SW 1271 (cell line): Measurements from ENCODE around the gene NREP.

ENCODE experiments used
- DNase-seq, 2 experiments: peaks; one replicate each; lab custom pipeline; 2025; lab: John Stamatoyannopoulos, UW

The NREP gene

DNA sequence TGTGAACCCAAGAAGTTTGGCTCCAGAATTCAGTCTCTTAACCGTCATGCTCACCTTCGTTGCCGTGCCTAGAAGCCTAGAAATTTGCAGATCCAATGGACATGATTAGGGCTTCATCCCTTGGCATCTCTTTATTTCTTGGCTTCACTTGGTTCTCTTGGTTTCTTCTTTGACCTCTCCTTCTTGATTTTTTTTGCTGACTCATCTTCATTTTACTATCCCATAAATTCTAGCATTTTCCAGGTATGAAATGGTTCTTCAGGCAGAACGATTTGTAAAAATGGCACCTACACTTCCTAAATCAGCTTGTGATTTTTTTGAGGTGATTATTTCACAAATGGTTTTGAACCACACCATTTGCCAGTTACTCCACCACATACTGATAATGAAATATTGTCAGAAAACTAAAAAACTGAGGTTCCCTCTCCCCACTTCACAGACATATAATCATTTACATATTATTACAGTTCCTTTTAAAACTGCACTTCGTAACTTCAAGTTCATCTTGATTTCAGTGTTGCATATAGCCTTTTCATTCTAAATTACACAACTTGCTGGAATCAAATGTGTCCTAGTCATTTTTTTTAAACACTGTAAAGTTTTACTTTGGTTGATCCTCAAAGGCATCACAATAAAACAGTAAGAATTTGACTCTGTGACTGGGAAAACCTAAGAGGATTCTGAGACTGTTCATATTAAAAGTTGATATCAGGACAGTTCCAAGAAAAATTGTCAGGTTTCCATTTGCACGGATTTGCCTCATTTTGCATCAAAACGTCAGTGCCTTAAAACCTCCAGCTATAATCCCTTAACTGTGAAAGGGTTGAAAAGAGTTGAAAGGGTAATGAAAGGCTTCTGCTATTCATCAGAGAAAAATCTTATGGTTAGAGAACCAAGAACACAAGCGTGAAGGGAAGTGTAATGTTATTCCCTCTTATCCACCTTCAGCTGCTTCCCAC lies 8.9 kb upstream of the NREP start:
- no peak for DNase-seq

DNA sequence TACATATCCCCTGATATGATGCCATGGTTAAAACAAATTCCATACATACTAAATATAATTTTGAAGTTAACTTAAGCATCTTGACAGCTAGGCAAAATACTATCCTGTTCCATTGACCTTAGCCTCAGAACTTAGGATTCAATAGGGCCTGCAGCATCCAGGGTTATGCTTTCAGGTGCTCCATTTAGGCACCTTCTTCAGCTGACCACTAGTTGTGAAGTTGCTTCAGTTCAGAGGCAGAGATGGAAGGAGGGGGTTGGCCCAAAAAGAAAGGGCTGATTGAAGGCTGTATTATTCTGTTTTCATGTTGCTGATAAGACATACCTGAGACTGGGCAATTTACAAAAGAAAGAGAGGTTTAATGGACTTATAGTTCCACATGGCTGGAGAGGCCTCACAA lies 7.0 kb upstream of the NREP start:
- DNase-seq: no peak

GRCh38 chr5:111762895-111763294 lies 5.9 kb upstream of the NREP start:
- DNase-seq: no peak

DNA sequence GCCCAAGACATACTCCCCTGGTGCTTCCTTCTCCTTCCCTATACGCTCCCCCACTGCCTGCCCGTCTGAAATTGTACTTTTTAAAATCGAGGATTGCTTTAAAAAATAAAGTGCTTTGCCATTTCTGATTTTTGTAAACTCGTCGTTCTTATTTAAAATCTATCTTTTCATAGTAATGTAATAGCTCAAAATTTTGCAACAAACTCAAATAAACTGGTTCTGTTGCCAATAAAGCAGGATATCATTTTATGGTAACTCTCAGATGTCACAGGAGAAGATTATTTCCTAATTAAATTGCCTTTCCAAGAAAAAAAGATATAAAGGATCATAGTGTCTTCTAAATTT lies 1.3 kb upstream of the NREP start:
- no peak for DNase-seq

DNA sequence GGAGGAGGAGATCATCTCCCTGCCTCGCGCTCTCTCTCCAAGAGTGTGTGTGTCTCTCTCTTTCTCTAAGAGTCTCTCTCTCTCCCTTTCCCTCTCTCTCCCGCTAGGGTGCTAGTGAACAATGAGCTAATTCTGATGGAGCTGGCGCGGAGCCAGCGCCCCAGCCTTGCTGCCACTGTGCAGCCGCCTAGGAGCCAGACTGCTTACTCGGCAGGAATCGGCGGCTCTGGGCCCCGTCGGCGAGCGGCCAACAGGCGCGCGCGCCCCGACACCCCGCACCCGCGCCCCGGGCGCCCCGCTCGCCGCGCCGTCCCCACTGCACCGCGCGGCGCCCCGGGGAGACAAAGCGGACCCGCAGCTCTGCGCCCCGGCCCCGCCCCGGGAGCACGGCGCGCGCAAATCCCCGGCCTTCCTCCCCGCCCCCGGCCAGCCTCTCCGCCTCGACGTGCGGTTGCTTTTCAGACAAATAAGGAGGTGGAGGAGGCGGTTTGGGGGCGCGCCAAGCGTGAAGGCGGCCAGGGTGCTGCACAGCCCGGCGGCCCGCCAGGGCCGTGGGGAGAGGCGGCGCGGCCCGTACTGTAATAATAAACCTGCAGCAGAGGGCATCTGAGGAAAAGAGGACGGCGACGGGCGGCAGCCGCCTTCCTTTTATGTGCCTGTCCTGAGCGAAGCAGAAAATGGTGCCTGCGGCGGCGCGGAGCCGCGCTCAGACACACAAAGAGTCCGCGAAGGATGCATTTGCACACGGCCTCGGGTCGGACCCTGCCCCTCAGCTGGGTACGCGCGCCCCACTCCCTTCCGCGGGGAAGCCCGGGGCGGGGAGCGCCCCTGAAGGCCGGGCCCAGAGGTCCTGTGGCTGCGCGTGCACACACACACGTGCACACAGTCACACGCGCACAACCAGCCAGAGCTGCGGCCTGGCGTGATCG lies 625 bp upstream of the NREP start:
- peak; percentile 69 to 89 for DNase-seq

DNA sequence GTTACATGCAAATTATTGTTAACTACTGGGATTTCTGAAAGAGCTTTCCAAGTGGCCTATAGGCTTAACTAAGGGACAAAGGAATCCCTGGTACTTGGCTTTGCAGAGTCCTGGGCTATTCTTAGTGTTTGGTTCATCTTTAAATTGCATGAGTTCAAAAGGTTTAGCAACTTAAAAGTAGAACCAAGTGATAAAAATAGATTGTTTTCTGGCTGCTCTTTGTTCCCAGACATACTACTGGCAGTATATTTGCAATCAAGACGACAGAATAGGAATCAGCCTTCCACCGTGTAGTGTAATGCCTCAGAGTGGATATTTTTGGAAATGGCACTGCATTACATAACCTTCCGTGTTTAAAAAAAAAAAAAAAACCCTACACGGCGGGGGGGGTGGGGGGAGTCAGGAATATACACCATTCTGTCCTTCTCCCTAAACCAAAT lies 1.0 kb downstream of the NREP start:
- no peak for DNase-seq

- no peak for DNase-seq
These were observed 1.6 kb downstream of the NREP start for GRCh38 chr5:111755345-111755941.

DNA sequence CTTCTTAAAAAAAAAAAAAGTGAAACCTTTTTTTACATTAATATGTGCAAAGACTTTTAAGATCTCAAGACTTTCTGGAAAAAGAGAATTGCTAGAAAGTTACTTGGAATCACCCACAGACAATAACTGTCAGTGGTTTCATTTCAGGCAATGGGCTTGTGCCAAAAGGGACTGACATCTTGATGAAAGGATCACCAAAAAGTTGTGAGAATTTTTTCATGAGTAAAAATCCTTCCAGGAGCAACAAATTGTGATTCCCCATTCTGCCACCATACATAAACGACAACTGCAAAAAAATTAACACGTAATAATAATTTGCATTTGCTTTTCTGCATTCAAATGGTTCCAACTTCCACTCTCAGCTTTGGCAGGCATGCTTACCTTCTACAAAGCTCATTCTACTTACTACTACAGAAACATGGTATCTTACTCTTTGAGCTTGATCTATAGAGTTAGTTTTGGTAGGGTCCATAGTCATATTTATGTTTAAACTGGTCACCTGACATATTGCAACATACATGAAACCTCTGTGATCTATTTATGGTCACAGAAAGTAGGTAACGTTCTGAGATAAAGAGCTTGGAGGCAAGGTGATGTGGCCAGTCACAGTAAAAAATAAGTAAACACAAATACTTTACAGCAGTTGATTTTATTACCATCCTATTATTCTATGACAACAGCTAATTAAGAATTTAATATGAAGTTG lies 3.0 kb downstream of the NREP start:
- DNase-seq: no peak

GRCh38 chr5:111752426-111752965 lies 4.5 kb downstream of the NREP start:
- no peak for DNase-seq

GRCh38 chr5:111749303-111750026 lies 7.5 kb downstream of the NREP start:
- no peak for DNase-seq

- DNase-seq: peak in 1 of 2 experiments; percentile 25
These were observed 8.7 kb downstream of the NREP start for GRCh38 chr5:111748304-111748763.

DNA sequence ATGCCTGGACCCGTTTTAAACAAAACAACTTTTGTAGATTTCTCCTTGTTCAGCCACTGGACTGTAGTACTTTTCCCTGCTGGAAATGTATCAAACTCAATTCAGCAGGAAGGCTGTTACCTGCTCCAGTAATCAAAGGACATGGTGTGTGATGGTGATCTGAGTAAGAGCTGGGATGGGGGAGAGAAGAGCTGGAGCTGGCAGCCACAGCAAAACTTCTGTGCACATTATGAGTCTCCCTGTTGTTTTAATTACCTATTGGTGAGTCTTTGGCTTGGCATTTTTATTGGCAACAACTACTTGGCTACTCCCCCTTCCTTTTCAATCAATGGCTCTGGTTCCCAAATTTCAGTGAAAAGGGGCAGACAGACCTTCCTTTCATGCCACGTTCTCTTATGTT lies 9.7 kb downstream of the NREP start:
- DNase-seq: no peak

- DNase-seq: no peak
These were observed 10.2 kb downstream of the NREP start for GRCh38 chr5:111746791-111747190.

DNA sequence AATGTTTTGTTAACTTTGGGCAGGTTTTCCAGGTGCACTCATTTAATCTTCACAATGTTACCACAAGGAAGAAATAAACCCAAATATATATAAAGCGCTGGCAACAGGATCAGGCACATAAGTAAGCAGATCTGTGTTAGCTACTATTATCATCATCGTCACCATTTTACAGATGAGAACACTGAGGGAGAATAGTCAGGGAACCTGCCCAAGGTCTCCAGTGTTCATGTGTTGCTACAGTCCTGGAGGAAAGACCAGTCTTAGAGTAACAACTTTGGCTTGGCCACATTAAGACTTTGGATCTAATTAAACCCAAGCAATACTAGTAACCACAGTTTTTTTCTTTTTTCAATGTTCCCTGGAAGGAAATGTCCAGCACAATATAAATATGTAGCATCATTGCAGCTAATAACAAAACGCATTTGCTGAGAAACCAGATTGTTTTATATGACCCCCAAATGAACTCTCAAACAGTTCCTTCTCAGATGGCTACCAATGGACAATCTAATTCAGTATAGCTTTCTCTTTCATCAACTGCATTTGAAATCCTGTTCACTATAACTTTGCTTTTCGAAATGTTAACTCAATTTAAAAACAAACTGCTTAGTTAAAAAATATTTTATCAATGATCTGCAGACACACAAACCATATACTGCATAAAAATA lies 11.8 kb downstream of the NREP start:
- no peak for DNase-seq

DNA sequence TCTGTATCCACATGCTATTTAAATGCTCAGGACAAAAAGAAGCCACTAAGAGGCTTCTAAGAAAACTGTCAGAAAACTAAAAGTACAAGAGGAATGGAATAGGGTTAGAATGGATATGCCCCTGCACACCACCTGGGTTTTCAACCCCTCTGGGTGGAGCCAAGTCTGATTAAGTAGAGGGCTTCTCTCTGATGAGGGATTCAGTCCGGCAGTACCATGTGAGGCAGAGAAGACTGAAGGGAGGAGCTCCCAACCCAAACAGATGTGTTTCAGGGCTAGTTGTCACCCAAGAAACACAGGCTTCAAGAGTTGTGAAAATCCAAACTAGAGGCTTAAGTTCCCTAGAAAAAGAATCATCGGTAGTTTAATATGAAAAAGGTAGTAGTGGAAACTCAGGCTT lies 12.5 kb downstream of the NREP start:
- DNase-seq: no peak

DNA sequence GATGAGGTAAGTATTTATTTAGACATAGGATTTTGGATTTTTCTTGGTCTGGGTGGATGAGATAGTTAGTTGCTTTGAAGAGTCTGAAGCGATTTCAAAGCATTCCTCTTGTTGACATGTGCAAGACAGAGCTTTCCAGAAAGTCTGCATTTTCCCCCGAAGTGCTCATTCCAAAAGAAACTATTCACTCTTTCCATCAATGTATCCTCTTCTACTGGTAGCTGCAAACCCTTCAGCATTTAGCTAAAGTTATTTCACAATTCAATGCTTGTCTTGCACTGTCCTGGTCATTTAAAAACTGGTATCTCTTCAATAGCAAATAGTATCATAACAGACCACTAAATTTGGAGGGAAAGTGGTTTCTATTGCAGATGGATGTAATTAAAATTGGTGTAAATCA lies 13.0 kb downstream of the NREP start:
- no peak for DNase-seq

GRCh38 chr5:111743512-111743911 lies 13.5 kb downstream of the NREP start:
- DNase-seq: no peak

DNA sequence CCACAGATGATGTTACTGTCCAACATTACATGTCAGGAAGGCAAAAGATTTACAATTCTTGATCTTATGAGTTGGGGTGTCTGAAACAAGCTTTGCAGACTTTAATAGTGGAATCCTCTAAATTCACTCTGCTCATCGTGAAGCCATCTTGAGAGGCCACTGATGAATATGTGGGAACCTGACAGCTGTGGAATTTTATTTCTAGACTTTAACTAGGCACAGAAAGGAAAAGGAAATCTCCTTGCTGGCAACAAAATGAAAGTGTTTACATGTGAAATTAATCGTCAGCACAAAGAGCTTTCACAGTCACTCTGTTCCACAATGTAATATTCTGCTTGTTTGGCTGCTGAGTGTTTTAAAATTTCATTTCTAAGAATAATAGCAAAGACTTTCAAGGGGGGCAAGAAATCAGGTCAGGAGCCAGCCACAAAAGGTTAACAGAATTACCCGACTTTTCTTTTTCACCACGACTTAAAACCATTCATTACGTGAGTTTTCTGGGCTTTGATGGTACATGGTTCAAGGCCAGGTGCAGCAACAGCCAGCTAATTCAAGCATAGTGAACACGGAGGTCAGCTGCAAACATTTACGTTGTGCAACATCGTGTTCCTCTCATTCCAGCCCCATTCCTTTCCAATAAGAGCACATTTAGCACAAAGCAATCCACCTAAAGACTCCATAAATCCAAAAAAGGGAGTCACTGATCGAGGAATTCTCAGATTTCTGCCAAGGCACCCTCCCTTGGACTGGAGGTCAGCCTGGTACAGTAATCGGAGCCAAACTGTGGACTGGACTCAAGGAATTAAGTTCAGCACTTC lies 14.6 kb downstream of the NREP start:
- no peak for DNase-seq

DNA sequence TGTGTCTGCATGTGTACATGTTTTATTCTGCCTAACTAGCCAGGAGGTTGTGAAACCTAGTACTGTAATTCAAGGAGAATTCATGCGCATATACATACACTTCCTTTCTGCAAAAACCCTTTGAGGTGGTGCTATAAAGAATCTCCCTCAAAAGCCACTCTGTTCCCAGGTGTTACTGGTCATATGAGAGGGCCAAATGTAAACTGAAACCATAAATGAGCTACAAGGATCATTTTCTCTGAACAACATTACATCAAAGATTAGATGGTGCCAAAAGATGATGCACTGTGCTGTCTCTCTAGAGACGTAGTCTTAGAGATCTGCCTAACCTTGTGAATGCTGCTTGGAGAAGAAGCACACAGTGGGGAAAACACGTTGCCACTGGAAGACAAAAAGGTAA lies 15.7 kb downstream of the NREP start:
- no peak for DNase-seq
